Fibroblast of lung (primary cell): ENCODE results near the gene SCAF11.

Experiments
- EZH2 ChIP-seq: IDR thresholded peaks from 2 replicates; pipeline ENCODE4 v1.5.1; 2012; ENCODE audit warnings: low read length, control low read depth, mild to moderate bottlenecking; ENCODE audit errors: missing control alignments
- TF ChIP-seq, protein P1 (sequence below), 2 donors: IDR thresholded peaks in 1 of 2; conservative IDR thresholded peaks in 1 of 2; 1 replicate in 1 of 2; 2 replicates in 1 of 2; pipeline ENCODE4 v1.5.1; 2011 to 2012; ENCODE audit warnings: low read length in 2 of 2, control low read depth in 1 of 2, inconsistent platforms in 1 of 2, low read depth in 1 of 2, mild to moderate bottlenecking in 1 of 2

DNA sequence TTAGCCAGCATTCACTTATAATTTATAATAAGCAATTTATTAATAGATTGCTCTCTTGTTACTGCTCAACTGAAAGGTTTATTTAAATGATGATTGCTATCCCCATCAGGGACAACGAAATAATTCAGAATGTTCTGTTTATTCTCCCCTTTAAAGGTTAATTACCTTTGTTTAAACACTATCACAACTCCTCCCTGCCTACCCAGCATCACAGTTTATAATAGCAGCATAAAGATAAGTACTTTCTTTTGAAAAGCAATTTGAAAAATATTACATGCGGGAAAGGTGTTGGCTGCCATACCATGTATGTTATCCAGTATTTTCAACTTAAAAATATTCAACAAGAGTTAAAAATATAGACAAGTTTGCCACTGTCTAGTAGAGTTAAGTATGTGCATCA, 30.6 kb downstream of the SCAF11 start:
- TF ChIP-seq, protein P1, sequence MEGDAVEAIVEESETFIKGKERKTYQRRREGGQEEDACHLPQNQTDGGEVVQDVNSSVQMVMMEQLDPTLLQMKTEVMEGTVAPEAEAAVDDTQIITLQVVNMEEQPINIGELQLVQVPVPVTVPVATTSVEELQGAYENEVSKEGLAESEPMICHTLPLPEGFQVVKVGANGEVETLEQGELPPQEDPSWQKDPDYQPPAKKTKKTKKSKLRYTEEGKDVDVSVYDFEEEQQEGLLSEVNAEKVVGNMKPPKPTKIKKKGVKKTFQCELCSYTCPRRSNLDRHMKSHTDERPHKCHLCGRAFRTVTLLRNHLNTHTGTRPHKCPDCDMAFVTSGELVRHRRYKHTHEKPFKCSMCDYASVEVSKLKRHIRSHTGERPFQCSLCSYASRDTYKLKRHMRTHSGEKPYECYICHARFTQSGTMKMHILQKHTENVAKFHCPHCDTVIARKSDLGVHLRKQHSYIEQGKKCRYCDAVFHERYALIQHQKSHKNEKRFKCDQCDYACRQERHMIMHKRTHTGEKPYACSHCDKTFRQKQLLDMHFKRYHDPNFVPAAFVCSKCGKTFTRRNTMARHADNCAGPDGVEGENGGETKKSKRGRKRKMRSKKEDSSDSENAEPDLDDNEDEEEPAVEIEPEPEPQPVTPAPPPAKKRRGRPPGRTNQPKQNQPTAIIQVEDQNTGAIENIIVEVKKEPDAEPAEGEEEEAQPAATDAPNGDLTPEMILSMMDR (conservative IDR thresholded peaks at IDR 0.05 in 1 of 2, IDR thresholded peaks at IDR 0.05 in 1 of 2; ENCODE audit: low read depth in 1 of 2, low read length in 2 of 2) = no peak
- no peak for TF ChIP-seq EZH2
